Natural killer cell (primary cell): ENCODE results near the gene PRRC2B. TPM values are rescaled to one million over a fixed set of nuclear protein-coding genes. Genes with fewer than 3 reads are reported as not detected.
A peak's percentile ranks its signal among the peaks of the same experiment; 100 is the strongest.
"Not testable (repeated sequence)": the region's sequence is repeated elsewhere in the genome, so short reads cannot be mapped to it uniquely, and the experiment has no call there.

Source experiments
- ATAC-seq, 3 donors: fragments of 150-1000 bp in 2 of 3; fragments of 200-7000 bp in 1 of 3; cut with Tn5 transposase; 1 replicate in 1 of 3; 2 replicates in 2 of 3; pipeline ENCODE4 v1.10.0; 2021; ENCODE audit warnings: mild to moderate bottlenecking in 2 of 3, moderate library complexity in 2 of 3
- DNase-seq, 2 donors: peaks; one replicate each; pipeline versions ENCODE4 v3.0.0 to v3.0.0-alpha.2; 2013 to 2021; ENCODE audit warnings: mixed read lengths in 1 of 2
- H3K27ac ChIP-seq: one replicate; pipeline ENCODE4 v1.5.1; 2013; ENCODE audit warnings: mild to moderate bottlenecking, low read length
- H3K27me3 ChIP-seq: one replicate; pipeline ENCODE4 v1.6.1; 2013; ENCODE audit warnings: low read length; ENCODE audit not compliant: control insufficient read depth, insufficient read depth
- H3K36me3 ChIP-seq: one replicate; pipeline ENCODE4 v1.6.1; 2013; ENCODE audit warnings: low read length; ENCODE audit not compliant: control insufficient read depth, insufficient read depth
- H3K4me1 ChIP-seq: one replicate; pipeline ENCODE4 v1.6.1; 2013; ENCODE audit warnings: low read length; ENCODE audit not compliant: control insufficient read depth, insufficient read depth
- H3K4me3 ChIP-seq: one replicate; pipeline ENCODE4 v1.5.1; 2013; ENCODE audit warnings: low read length
- H3K9me3 ChIP-seq: one replicate; pipeline ENCODE4 v1.6.1; 2013; ENCODE audit warnings: low read length; ENCODE audit not compliant: control insufficient read depth, insufficient read depth
- H3K27ac Mint-ChIP-seq, 2 donors: one replicate each; pipeline ENCODE4 v1.8.0; 2022; ENCODE audit warnings: mild to moderate bottlenecking in 2 of 2, mixed read lengths in 2 of 2, moderate library complexity in 1 of 2
- H3K27me3 Mint-ChIP-seq, 2 donors: one replicate each; pipeline ENCODE4 v1.8.0; 2022; ENCODE audit warnings: low read depth in 2 of 2, mixed read lengths in 2 of 2
- H3K36me3 Mint-ChIP-seq: one replicate; pipeline ENCODE4 v1.8.0; 2022; ENCODE audit warnings: mixed read lengths
- H3K4me1 Mint-ChIP-seq, 2 donors: one replicate each; pipeline ENCODE4 v1.8.0; 2022; ENCODE audit warnings: mixed read lengths in 2 of 2
- H3K4me3 Mint-ChIP-seq: one replicate; pipeline ENCODE4 v1.8.0; 2022; ENCODE audit warnings: mild to moderate bottlenecking, moderate library complexity, mixed read lengths
- H3K9me3 Mint-ChIP-seq, 2 donors: one replicate each; pipeline ENCODE4 v1.8.0; 2022; ENCODE audit warnings: mixed read lengths in 2 of 2
- CTCF ChIP-seq: fragments of 200-600 bp; IDR thresholded peaks from one replicate; pipeline ENCODE4 v1.8.0; 2022; ENCODE audit warnings: antibody characterized with exemption
- WGBS: methylation state at CpG from one replicate; pipeline ENCODE4 v1.1.7; 2013; ENCODE audit warnings: missing lambda C conversion rate; ENCODE audit not compliant: insufficient coverage; 5-methylcytosine and 5-hydroxymethylcytosine counted together
- intact Hi-C: fragments of 100-400 bp; cut with micrococcal nuclease; formaldehyde crosslinking; loops from one replicate; pipeline ENCODE4 v1.14.2; 2022
- total RNA-seq, 4 donors: library from RNA; stranded (reverse); fragments of 120-200 nt in 1 of 4; gene quantifications; one replicate each; pipeline versions ENCODE4 v1.2.3 to v1.2.4, GENCODE V29; 2013 to 2022

PRRC2B gene
- total RNA-seq, 3 donors from 2014 or later (not counting 1 experiment from before 2014, with no cell fraction given), result 249 to 275 (median 274) TPM

GRCh38 chr9:131546336-131547084 lies 152.6 kb downstream of the PRRC2B start:
- H3K27ac ChIP-seq, result no peak overlapping the region
- H3K4me3 ChIP-seq, result no peak overlapping the region
- no peaks in the 10 kb centered on the region for H3K36me3 ChIP-seq
- H3K4me3 Mint-ChIP-seq, result peak overlapping the region; percentile 57
- peaks cover 0 to 13% of the 10 kb centered on the region in 2 donors for H3K4me1 Mint-ChIP-seq
- H3K27me3 ChIP-seq, result peaks cover 21% of the 10 kb centered on the region
- 8% methylated on average over 47 of the region's 49 CpGs for WGBS
- intact Hi-C loops, result no loop called here
- no peak overlapping the region for H3K27ac Mint-ChIP-seq
- no peak for ATAC-seq
- H3K9me3 ChIP-seq, result peaks cover 20% of the 10 kb centered on the region
- H3K27me3 Mint-ChIP-seq, result peaks cover 39 to 53% of the 10 kb centered on the region in 2 donors
- peaks cover 17% of the 10 kb centered on the region for H3K4me1 ChIP-seq
- TF ChIP-seq CTCF, result no peak
- H3K9me3 Mint-ChIP-seq, result peaks cover 2 to 6% of the 10 kb centered on the region in 2 donors
- DNase-seq, result peak in 1 of 2 donors; percentile 32
- H3K36me3 Mint-ChIP-seq, result peaks cover 9% of the 10 kb centered on the region

DNA sequence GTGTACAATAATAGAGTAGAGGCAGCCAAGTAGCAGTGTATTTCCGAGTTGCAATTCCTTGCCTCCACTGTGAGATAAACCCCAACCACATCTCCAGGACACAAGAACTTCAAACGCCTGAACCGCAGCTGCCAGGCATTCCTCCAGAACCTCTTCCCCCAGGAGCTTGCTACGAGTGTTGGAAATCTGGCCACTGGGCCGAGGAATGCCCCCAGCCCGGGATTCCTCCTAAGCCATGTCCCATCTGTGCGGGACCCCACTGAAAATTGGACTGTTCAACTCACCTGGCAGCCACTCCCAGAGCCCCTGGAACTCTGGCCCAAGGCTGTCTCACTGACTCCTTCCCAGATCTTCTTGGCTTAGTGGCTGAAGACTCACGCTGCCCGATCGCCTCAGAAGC lies 155.3 kb downstream of the PRRC2B start:
- H3K4me3 Mint-ChIP-seq, H3K27ac ChIP-seq, H3K9me3 Mint-ChIP-seq, DNase-seq, H3K36me3 Mint-ChIP-seq, H3K36me3 ChIP-seq, intact Hi-C loops, H3K4me3 ChIP-seq, H3K27ac Mint-ChIP-seq, H3K9me3 ChIP-seq, ATAC-seq: not testable (repeated sequence)
- Histone ChIP-seq H3K27me3 (peaks cover 29% of the 10 kb centered on the region), H3K4me1 (peaks cover 17% of the 10 kb centered on the region)
- H3K4me1 Mint-ChIP-seq, result peaks cover 0 to 13% of the 10 kb centered on the region in 2 donors
- 87% methylated on average over 10 of the region's 10 CpGs for WGBS
- peaks cover 44 to 63% of the 10 kb centered on the region in 2 donors for H3K27me3 Mint-ChIP-seq

Other genes starting within 250 kb of the PRRC2B start
- gene FAM78A, start 117.6 kb upstream of the PRRC2B start, total RNA-seq, result 10 to 100 TPM; 57.6 to 91.7 (median 88.3) TPM
- gene PLPP7, start 104.4 kb upstream of the PRRC2B start, total RNA-seq, result under 1 TPM; 0.28 to 0.59 (median 0.34) TPM
- gene POMT1, start 108.8 kb downstream of the PRRC2B start, total RNA-seq, result 10 to 100 TPM; 35.5 to 38.8 (median 36.3) TPM
- 10 to 100 TPM; 29.9 to 35.2 (median 30.2) TPM for gene UCK1, start 137.2 kb downstream of the PRRC2B start, total RNA-seq
- gene PRRT1B, start 151.4 kb downstream of the PRRC2B start, total RNA-seq, result not detected